Fibroblast of skin of back (primary cell): Measurements from ENCODE around the gene INPP4B.

Experiments
- DNase-seq: peaks from one replicate; pipeline ENCODE4 v3.0.0-alpha.2; 2013

INPP4B gene

GRCh38 chr4:142567620-142568451, 278.3 kb downstream of the INPP4B start:
- no peak for DNase-seq

GRCh38 chr4:142567199-142567598, 278.9 kb downstream of the INPP4B start:
- no peak for DNase-seq

DNA sequence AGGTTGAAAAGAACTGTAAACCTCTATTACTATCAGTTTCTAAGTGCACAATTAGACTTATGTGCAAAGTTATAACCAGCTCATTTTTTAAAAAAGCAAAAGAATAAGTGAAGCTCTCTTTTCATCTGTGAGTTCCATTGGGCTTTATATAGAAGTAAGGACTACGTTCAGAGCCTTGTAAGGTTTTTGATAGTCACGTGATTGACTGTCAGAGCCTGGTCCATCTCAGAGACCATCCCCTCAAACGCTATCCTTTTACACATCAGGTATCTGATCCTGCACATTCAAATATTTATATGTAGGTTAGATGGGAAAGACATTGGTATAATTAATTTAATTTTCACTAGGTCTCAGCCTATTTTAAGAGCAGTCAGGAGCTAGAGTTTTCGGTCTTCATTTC, 279.3 kb downstream of the INPP4B start:
- DNase-seq = no peak

DNA sequence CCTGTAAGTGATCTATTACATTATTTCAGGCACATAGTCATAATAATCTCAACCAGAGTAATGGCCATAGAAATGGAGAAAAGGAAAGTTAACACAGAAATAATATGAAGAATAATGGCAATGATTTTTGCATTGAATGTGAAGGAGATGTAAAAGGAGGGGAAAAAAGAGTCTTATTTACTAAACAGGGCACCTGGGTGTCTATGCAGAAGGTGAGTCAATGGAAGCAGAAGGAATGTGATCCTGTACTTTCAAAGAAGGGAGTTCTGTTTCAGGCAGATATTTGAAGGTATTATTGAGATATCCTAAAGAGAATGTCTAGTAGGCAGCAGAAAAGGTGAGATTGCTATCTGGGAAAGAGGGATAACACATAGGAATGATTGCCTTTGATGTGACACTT, 279.9 kb downstream of the INPP4B start:
- DNase-seq = no peak

GRCh38 chr4:142565771-142566170, 280.3 kb downstream of the INPP4B start:
- no peak for DNase-seq

DNA sequence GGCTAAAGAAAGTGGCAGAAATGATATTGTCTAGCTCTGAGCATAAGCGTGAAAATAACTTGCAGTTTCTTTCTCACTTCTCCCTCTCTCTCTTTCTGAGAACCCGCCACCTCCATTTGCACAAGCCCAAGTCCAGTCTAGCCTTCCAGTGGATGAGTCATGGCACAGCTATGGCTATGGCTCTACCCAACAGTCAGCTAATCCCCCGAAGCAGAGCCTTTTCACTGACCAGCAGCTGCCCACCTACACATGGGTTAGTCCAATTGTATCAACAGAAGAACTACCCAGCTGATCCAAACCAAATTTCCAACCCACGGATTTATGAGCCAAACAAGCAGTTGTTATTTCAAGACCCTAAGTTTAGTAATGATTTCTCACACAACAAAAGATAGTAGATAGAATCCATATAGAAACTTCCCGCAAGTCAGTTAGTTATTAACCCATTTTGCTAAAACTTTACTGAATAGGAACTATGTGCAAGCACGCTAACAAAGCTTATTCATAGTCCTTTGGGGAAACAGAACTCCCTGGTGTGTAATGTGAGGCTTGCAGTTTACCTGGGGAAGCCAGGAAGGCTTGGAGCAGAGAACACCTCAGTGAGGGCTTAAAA, 282.3 kb downstream of the INPP4B start:
- DNase-seq = peak; percentile 25

DNA sequence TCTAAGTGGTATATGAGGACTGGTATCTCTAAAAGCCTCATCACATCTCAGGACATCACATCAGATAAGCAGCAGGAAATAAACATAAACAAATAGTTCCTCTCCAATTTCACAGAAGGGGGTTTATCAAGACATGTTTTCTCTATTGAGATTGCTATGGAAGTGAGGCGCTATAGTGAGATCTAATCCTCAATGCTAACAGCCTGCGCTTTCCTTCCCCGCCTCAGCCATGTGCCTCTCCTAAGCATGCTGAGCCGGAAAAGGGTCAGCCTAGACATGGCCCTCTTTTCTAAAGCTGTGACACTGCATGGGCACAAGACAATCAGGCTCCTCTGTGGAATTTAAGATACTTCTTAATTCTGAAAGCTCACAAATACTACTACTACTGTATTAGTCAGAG, 286.1 kb downstream of the INPP4B start:
- DNase-seq = no peak

DNA sequence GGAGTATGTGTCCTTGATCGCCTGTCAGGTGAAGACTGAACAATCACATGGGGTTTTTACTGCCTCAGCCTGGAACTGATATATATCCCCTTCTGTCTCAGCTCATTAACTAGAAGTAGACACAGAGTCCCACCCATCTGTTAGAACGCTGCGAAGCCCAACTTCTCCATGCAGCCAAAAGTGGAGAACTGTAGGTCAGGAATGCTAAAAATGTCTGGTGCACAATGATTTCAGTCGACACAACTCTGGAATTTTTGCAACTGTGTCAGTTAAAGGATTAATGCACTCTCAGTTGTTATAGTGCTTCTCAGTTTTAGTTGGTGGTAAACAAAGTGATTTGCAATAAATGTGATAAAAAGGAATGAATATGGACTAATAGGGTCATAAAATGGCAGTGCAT, 287.2 kb downstream of the INPP4B start:
- DNase-seq = peak; percentile 45

- DNase-seq = no peak
These were observed 288.8 kb downstream of the INPP4B start for GRCh38 chr4:142557239-142557801.

- DNase-seq = no peak
These were observed 289.4 kb downstream of the INPP4B start for GRCh38 chr4:142556570-142557238.

DNA sequence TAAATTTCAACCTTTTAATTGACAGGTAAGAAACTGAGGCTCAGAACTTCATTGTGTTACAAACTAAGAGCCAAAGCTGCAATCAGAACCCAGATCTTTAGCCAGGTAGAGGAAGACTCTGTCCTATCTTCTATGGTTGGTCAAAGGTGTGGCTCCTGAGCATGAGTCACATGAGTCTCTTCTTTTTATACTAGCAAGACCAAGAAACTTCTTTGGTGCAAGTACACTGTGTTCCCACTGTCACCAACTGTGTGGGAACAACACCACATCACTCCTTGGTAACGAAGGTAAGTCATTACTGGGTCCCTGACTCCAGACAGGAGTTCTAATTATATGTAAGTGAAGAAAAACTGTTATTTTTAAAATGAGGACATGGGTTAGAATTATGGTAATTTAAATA, 290.1 kb downstream of the INPP4B start:
- no peak for DNase-seq

DNA sequence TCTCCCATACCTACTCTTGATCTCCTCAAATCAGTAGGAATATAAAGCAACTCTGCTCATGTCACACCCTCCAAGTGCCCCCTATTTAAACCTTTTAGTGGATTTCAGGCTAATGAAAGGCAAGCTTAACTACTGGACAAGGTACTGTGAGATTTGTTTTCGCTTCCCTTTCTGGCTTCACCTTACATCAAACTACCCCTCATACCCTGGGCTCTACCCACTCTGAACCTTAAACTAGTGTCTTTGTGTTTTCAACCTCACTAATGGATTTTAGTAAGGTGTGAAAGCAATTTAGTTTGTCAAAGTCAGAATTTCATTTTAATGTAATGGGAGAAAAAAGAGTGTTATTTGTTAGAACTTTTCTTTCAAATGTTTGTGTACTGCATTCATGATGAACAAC, 291.7 kb downstream of the INPP4B start:
- no peak for DNase-seq

- no peak for DNase-seq
These were observed 294.4 kb downstream of the INPP4B start for GRCh38 chr4:142551517-142552305.

GRCh38 chr4:142550965-142551364, 295.1 kb downstream of the INPP4B start:
- DNase-seq = no peak

DNA sequence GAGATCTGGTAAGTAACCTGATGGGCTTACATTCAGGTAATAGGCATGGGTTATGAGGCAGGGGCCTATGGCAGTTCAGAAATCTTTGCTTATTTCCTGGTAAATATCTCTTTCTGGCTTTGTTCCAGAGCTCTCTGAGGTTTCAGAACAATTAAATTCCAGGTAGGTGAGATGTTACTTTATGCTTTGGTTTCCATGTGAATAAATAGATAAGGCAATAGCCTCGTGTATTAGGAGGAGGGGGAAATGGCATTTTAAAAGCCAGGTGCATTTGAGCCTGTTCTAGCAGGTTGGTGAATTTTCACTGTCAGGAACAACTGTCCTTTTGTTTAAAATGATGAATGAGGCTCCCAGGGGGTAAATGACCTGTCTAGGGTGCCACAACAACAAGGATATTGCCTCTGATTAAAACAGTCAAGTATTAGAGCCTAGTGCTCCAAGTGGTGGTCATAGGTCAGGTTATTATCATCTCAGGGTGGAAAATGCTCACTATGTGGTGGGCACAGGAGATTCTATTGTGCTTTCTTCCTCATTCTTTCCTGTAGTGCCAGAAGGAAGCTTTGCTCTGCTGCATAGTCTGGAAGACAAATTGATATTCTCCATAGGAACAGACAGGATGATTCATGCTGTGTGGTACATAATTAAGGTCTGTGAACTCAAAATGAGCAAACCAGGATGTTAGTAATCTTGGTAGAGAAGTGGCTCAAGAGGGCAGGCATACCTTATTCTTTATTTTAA, 296.2 kb downstream of the INPP4B start:
- DNase-seq = peak; percentile 59

GRCh38 chr4:142549248-142549647, 296.9 kb downstream of the INPP4B start:
- DNase-seq = no peak

DNA sequence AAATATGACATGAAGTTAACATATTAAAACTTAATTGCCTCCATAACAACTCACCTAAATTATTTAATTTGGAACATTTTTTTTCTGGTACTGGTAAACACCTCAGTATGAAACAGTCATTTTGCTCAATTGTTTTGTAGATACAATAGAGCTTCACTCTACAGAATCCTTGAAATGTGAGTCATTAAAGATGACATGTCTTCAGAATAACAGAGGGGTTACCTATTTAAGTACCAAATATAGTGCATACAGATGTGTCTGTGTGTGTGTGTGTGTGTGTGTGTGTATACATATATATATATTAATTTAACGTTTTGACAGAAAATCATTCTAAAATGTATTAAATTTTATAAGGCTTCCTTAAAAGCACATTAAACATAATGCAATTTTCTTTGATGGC, 297.6 kb downstream of the INPP4B start:
- no peak for DNase-seq

DNA sequence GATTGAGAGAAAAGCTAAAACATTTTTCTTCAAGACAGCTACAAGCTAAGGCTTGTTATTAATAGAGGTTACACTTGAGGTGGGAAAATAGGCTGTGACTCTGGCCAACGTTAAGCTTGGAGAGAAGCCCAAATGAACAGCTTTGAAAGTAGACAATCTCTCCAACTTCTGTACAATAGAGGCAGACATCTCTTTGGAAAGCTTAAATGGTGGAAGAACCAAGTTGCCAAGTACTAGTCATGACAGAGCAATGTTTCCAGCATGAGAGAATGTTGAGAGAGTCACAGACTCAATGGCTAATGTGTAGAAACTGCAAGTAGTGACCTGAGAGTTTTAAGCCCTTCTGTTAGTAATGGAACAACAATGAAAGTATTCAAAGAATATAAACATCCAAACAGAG, 298.1 kb downstream of the INPP4B start:
- peak; percentile 5 for DNase-seq

DNA sequence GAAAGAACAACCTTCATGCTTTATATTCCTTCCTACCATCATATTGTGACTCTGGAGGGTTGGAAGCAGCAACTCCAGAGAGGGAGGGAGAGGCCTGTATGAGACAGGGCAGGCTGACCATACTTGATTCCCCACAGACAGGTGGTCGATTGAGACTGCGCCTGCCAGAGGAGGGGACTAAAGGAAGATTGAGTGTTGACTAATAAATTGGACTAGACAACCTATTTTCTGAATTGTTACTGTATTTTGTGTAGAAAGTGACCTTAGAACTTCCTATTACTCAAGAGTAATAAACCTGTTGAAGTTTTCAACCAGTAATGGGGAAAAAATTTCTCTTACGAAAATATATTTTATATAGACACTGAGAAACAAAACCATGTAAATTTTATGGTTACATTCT, 301.5 kb downstream of the INPP4B start:
- no peak for DNase-seq

- no peak for DNase-seq
These were observed 302.1 kb downstream of the INPP4B start for GRCh38 chr4:142544039-142544438.

- no peak for DNase-seq
These were observed 305.7 kb downstream of the INPP4B start for GRCh38 chr4:142540483-142540804.
